H1 (cell line): Measurements from ENCODE around the gene RHOB. TPM values are rescaled to one million over a fixed set of nuclear protein-coding genes. Genes with fewer than 3 reads are reported as not detected.

ENCODE experiments used
- CTCF ChIA-PET: fragments of 300-600 bp; sonication (Branson Sonifier 250); formaldehyde crosslinking; loops from one replicate; lab custom pipeline; 2021; ENCODE audit not compliant: partially characterized antibody; lab: Charles Lee
- POLR2A ChIA-PET: fragments of 300-600 bp; sonication (Branson Sonifier 250); formaldehyde crosslinking; loops from one replicate; lab custom pipeline; 2021; ENCODE audit warnings: inconsistent platforms; ENCODE audit not compliant: partially characterized antibody; lab: Charles Lee
- DNase-seq, 2 experiments: peaks; one replicate each; pipeline versions ENCODE4 v3.0.0 to v3.0.0-alpha.2; 2010 to 2022; ENCODE audit warnings: low spot score in 2 of 2, low read depth in 1 of 2, mixed read lengths in 1 of 2
- FAIRE-seq: peaks from 2 replicates; lab custom pipeline; 2011; peaks lifted over from hg19 to GRCh38; lab: Jason Lieb, UNC
- H2AFZ ChIP-seq: 2 replicates; pipeline ENCODE4 v1.8.1; 2012; ENCODE audit warnings: low read length, inconsistent platforms
- H2AK5ac ChIP-seq: 2 replicates; pipeline ENCODE4 v1.6.1; 2013; ENCODE audit warnings: low read depth, low read length
- H2BK120ac ChIP-seq: replicated peaks from 2 replicates; pipeline ENCODE3; 2013; ENCODE audit warnings: low read depth, low read length, inconsistent platforms
- H2BK12ac ChIP-seq: 2 replicates; pipeline ENCODE4 v1.6.1; 2013; ENCODE audit warnings: low read depth, low read length
- H2BK15ac ChIP-seq: 2 replicates; pipeline ENCODE4 v1.6.1; 2013; ENCODE audit warnings: low read length
- H2BK20ac ChIP-seq: 2 replicates; pipeline ENCODE4 v1.6.1; 2013; ENCODE audit warnings: low read length
- H2BK5ac ChIP-seq: 2 replicates; pipeline ENCODE4 v1.6.1; 2013; ENCODE audit warnings: low read depth, low read length
- H3K14ac ChIP-seq: 2 replicates; pipeline ENCODE4 v1.6.1; 2013; ENCODE audit warnings: inconsistent platforms; ENCODE audit not compliant: insufficient read length
- H3K18ac ChIP-seq: 2 replicates; pipeline ENCODE4 v1.6.1; 2013; ENCODE audit warnings: low read length; ENCODE audit errors: extremely low read depth
- H3K23ac ChIP-seq: 2 replicates; pipeline ENCODE4 v1.6.1; 2013; ENCODE audit warnings: inconsistent platforms; ENCODE audit not compliant: insufficient read length
- H3K23me2 ChIP-seq: 2 replicates; pipeline ENCODE4 v1.6.1; 2013; ENCODE audit warnings: low read depth, low read length
- H3K27ac ChIP-seq: 2 replicates; pipeline ENCODE4 v1.6.1; 2011; ENCODE audit warnings: low read depth, low read length, inconsistent platforms
- H3K27me3 ChIP-seq, 4 experiments: replicated peaks in 1 of 4; 1 replicate in 1 of 4; 2 replicates in 3 of 4; pipeline versions ENCODE4 v1.6.1 to v1.8.1; 2011 to 2013; ENCODE audit warnings: low read length in 3 of 4, mild to moderate bottlenecking in 3 of 4, inconsistent platforms in 2 of 4, mixed read lengths in 2 of 4, moderate library complexity in 1 of 4; ENCODE audit not compliant: control insufficient read depth in 3 of 4, insufficient read depth in 3 of 4; ENCODE audit errors: extremely low read depth in 1 of 4
- H3K36me3 ChIP-seq, 4 experiments: 2 replicates each; pipeline versions ENCODE4 v1.6.1 to v1.8.1; 2011 to 2013; ENCODE audit warnings: mild to moderate bottlenecking in 4 of 4, low read length in 3 of 4, moderate library complexity in 2 of 4, control low read depth in 1 of 4, inconsistent platforms in 1 of 4; ENCODE audit not compliant: insufficient read depth in 4 of 4, control insufficient read depth in 2 of 4
- H3K4ac ChIP-seq: replicated peaks from 2 replicates; pipeline ENCODE3; 2013; ENCODE audit warnings: low read length, low read depth, mixed read lengths, inconsistent platforms; ENCODE audit not compliant: insufficient read length
- H3K4me1 ChIP-seq, 4 experiments: replicated peaks in 1 of 4; 1 replicate in 1 of 4; 2 replicates in 3 of 4; pipeline versions ENCODE4 v1.6.1 to v1.8.1; 2011 to 2013; ENCODE audit warnings: low read length in 3 of 4, inconsistent platforms in 2 of 4, mixed read lengths in 1 of 4; ENCODE audit not compliant: insufficient read depth in 4 of 4, control insufficient read depth in 3 of 4
- H3K4me2 ChIP-seq, 2 experiments: 2 replicates each; pipeline versions ENCODE4 v1.6.1 to v1.8.1; 2011 to 2013; ENCODE audit warnings: low read depth in 2 of 2, low read length in 2 of 2, control low read depth in 1 of 2, inconsistent platforms in 1 of 2, mild to moderate bottlenecking in 1 of 2; ENCODE audit not compliant: insufficient read depth in 1 of 2
- H3K4me3 ChIP-seq, 4 experiments: fragments of 200-600, 300-600 bp in 1 of 4; sonication (generic), shearing (Covaris generic), sonication (Bioruptor Twin) in 1 of 4; 2 replicates each; pipeline versions ENCODE4 v1.5.1 to v1.8.1; 2011 to 2016; ENCODE audit warnings: low read length in 4 of 4, low read depth in 3 of 4, control low read depth in 2 of 4, inconsistent platforms in 2 of 4, mild to moderate bottlenecking in 2 of 4, mixed read lengths in 1 of 4, moderate library complexity in 1 of 4; ENCODE audit not compliant: insufficient read depth in 2 of 4; ENCODE audit errors: extremely low read depth in 1 of 4
- H3K56ac ChIP-seq: replicated peaks from 2 replicates; pipeline ENCODE3; 2013; ENCODE audit warnings: low read depth, mild to moderate bottlenecking, mixed read lengths, low read length, inconsistent platforms; ENCODE audit not compliant: insufficient read length
- H3K79me1 ChIP-seq: 2 replicates; pipeline ENCODE4 v1.6.1; 2013; ENCODE audit warnings: low read depth, low read length, control low read depth
- H3K79me2 ChIP-seq, 2 experiments: 2 replicates each; pipeline versions ENCODE4 v1.6.1 to v1.8.1; 2012 to 2013; ENCODE audit warnings: low read length in 2 of 2, mild to moderate bottlenecking in 2 of 2, inconsistent platforms in 1 of 2; ENCODE audit not compliant: insufficient read depth in 2 of 2, control insufficient read depth in 1 of 2
- H3K9ac ChIP-seq, 4 experiments: replicated peaks in 1 of 4; 1 replicate in 1 of 4; 2 replicates in 3 of 4; pipeline versions ENCODE4 v1.6.1 to v1.8.1; 2011 to 2013; ENCODE audit warnings: low read depth in 3 of 4, low read length in 3 of 4, control low read depth in 2 of 4, mild to moderate bottlenecking in 2 of 4, moderate library complexity in 2 of 4, inconsistent platforms in 1 of 4; ENCODE audit errors: extremely low read depth in 1 of 4
- H3K9me3 ChIP-seq, 2 experiments: 2 replicates each; pipeline versions ENCODE4 v1.6.1 to v1.8.1; 2012 to 2013; ENCODE audit warnings: mild to moderate bottlenecking in 2 of 2, moderate library complexity in 2 of 2, control low read depth in 1 of 2, inconsistent platforms in 1 of 2, low read depth in 1 of 2, low read length in 1 of 2, mixed read lengths in 1 of 2; ENCODE audit not compliant: insufficient read depth in 2 of 2
- H4K20me1 ChIP-seq, 2 experiments: replicated peaks in 1 of 2; 2 replicates each; pipeline versions ENCODE3 to v1.8.1; 2011 to 2013; ENCODE audit warnings: inconsistent platforms in 2 of 2, low read length in 2 of 2, mild to moderate bottlenecking in 1 of 2; ENCODE audit not compliant: insufficient read depth in 2 of 2, control insufficient read depth in 1 of 2
- H4K5ac ChIP-seq: 2 replicates; pipeline ENCODE4 v1.6.1; 2013; ENCODE audit warnings: low read length, low read depth, mixed read lengths, inconsistent platforms; ENCODE audit not compliant: insufficient read length
- H4K8ac ChIP-seq: 2 replicates; pipeline ENCODE4 v1.8.0; 2013; ENCODE audit warnings: mild to moderate bottlenecking, moderate library complexity, low read length, inconsistent platforms; ENCODE audit not compliant: insufficient read depth; ENCODE audit errors: extremely low read depth
- H4K91ac ChIP-seq: replicated peaks from 2 replicates; pipeline ENCODE3; 2013; ENCODE audit warnings: low read length, mixed read lengths, inconsistent platforms; ENCODE audit not compliant: insufficient read length
- ASH2L ChIP-seq: fragments of 200-600, 300-600 bp; sonication (generic); IDR thresholded peaks from one replicate; pipeline ENCODE4 v1.7.1; 2017; ENCODE audit warnings: low read length
- CBX8 ChIP-seq: fragments of 300-800, 300-1000 bp; sonication (generic); IDR thresholded peaks from 2 replicates; pipeline ENCODE4 v1.7.1; 2016; ENCODE audit warnings: low read depth, low read length, borderline replicate concordance
- CHD2 ChIP-seq: IDR thresholded peaks from 2 replicates; pipeline ENCODE4 v1.6.1; 2012; ENCODE audit warnings: low read length, improper control_type of control experiment
- EP300 ChIP-seq, 2 experiments: IDR thresholded peaks; 1 replicate in 1 of 2; 2 replicates in 1 of 2; pipeline ENCODE4 v1.6.1; 2011 to 2012; ENCODE audit warnings: low read depth in 2 of 2, low read length in 2 of 2, mild to moderate bottlenecking in 2 of 2, borderline replicate concordance in 1 of 2, inconsistent platforms in 1 of 2, moderate library complexity in 1 of 2
- FOSL1 ChIP-seq: IDR thresholded peaks from 2 replicates; pipeline ENCODE4 v1.6.1; 2011; ENCODE audit warnings: mild to moderate bottlenecking, low read depth, low read length, moderate library complexity; ENCODE audit not compliant: insufficient read depth
- GABPA ChIP-seq: IDR thresholded peaks from 2 replicates; pipeline ENCODE4 v1.6.1; 2011; ENCODE audit warnings: mild to moderate bottlenecking, low read length, moderate library complexity, borderline replicate concordance; ENCODE audit not compliant: insufficient read depth
- HDAC2 ChIP-seq, 2 experiments: fragments of 300-600 bp in 1 of 2; sonication (generic) in 1 of 2; IDR thresholded peaks; 2 replicates each; pipeline ENCODE4 v1.6.1; 2011 to 2012; ENCODE audit warnings: low read depth in 2 of 2, low read length in 2 of 2, mild to moderate bottlenecking in 2 of 2, moderate library complexity in 2 of 2, borderline replicate concordance in 1 of 2, inconsistent platforms in 1 of 2
- KDM5A ChIP-seq: fragments of 200-600 bp; IDR thresholded peaks from 2 replicates; pipeline ENCODE4 v1.7.1; 2012; ENCODE audit warnings: mild to moderate bottlenecking, low read length, inconsistent platforms, mixed read lengths
- MAFK ChIP-seq: IDR thresholded peaks from 2 replicates; pipeline ENCODE4 v1.6.1; 2012; ENCODE audit warnings: low read depth, mild to moderate bottlenecking, improper control_type of control experiment, low read length
- NANOG ChIP-seq: IDR thresholded peaks from 2 replicates; pipeline ENCODE4 v1.6.1; 2011; ENCODE audit warnings: low read length, low read depth, mild to moderate bottlenecking, inconsistent platforms; ENCODE audit not compliant: insufficient read depth, poor library complexity, severe bottlenecking
- RAD21 ChIP-seq, 2 experiments: IDR thresholded peaks in 1 of 2; conservative IDR thresholded peaks in 1 of 2; 2 replicates each; pipeline ENCODE4 v1.6.1; 2011; ENCODE audit warnings: low read depth in 2 of 2, low read length in 2 of 2, improper control_type of control experiment in 1 of 2, inconsistent platforms in 1 of 2, mild to moderate bottlenecking in 1 of 2, moderate library complexity in 1 of 2
- WGBS, 2 experiments: shearing (Covaris generic) in 1 of 2; methylation state at CpG; one replicate each; pipeline versions ENCODE4 v1.1.6 to v1.1.7; 2013 to 2015; ENCODE audit warnings: low lambda C conversion rate in 2 of 2, mixed read lengths in 2 of 2, inconsistent platforms in 1 of 2, low coverage in 1 of 2, missing lambda C conversion rate in 1 of 2; ENCODE audit not compliant: insufficient replicate concordance in 2 of 2, insufficient coverage in 1 of 2, insufficient read length in 1 of 2; ENCODE audit errors: extremely low coverage in 1 of 2, missing lambda C conversion rate in 1 of 2; 5-methylcytosine and 5-hydroxymethylcytosine counted together
- polyA plus RNA-seq, 7 experiments: library from polyadenylated mRNA; depleted of rRNA in 3 of 7; stranded (reverse) in 5 of 7; unstranded in 2 of 7; fragments of >200 nt in 5 of 7; fragments of 200-250 nt in 2 of 7; gene quantifications; 1 replicate in 5 of 7; 2 replicates in 1 of 7; 4 replicates in 1 of 7; pipeline versions ENCODE4 v1.2.1 to v1.2.3, GENCODE V29; 2011 to 2013; ENCODE audit warnings: missing spikeins in 2 of 7, mixed read lengths in 2 of 7
- total RNA-seq: library from RNA; stranded (reverse); fragmentation: NEBNext Ultra II Directional; extraction: Animal tissue kit (Norgen Biotek cat#: 25700); gene quantifications from 2 replicates; pipeline ENCODE4 v1.2.1, GENCODE V29; 2021
- TF ChIP-seq, protein P1 (sequence below): IDR thresholded peaks from 2 replicates; pipeline ENCODE4 v1.6.1; 2011; ENCODE audit warnings: low read depth, mild to moderate bottlenecking, low read length; ENCODE audit not compliant: insufficient read depth

Gene RHOB
- total and polyA plus RNA-seq, 2 of the 8 experiments (the other 6 are each of a cell fraction or from before 2014, with no cell fraction given), result 9.3 to 9.5 TPM

DNA sequence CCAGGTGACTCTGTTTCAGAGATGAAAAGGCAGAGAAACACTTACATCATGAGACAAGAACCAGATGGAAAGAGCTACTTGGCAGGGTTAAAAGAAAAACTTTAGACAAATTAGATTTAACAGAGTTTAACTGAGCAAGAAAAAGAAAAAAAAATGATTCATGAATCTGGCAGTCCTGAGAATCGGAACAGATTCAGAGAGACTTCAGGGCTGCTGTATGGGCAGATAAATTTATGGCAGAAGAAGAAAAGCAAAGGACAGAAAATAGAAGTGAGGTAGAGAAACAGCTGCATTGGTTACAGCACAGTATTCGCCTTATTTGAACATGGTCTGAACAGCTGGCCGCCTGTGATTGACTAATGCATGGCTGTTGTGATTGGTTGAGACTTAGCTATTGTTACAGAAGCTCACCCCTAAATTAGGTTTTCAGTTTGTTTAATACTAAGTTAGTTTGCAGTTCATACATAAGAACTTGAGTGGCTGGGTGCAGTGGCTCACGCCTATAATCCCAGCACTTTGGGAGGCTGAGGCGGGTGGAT lies 43.0 kb upstream of the RHOB start:
- Histone ChIP-seq H3K79me1 (no peaks in the 10 kb centered on the region), H3K4ac (no peak overlapping the region), H2BK5ac (no peak overlapping the region), H3K9ac (no peak overlapping the region), H3K14ac (no peak overlapping the region), H3K4me1 (no peaks in the 10 kb centered on the region), H2BK12ac (no peak overlapping the region), H4K91ac (no peak overlapping the region), H3K23ac (no peak overlapping the region), H3K23me2 (no peaks in the 10 kb centered on the region), H3K36me3 (no peaks in the 10 kb centered on the region), H2BK120ac (no peak overlapping the region), H3K27me3 (no peaks in the 10 kb centered on the region), H3K4me2 (no peak overlapping the region), H2BK20ac (no peak overlapping the region), H2AK5ac (no peak overlapping the region), H2AFZ (no peak overlapping the region), H3K56ac (no peak overlapping the region), H2BK15ac (no peak overlapping the region), H3K27ac (no peak overlapping the region), H4K8ac (no peak overlapping the region), H3K18ac (no peak overlapping the region), H3K4me3 (no peak overlapping the region), H3K79me2 (no peaks in the 10 kb centered on the region), H4K20me1 (no peaks in the 10 kb centered on the region), H4K5ac (no peak overlapping the region), H3K9me3 (no peaks in the 10 kb centered on the region)
- 90% methylated on average over 5 of the region's 5 CpGs; no CpG with 5 or more reads in 1 of the 2 experiments for WGBS, 2 experiments
- no peak for TF ChIP-seq CHD2
- no peak for TF ChIP-seq ASH2L
- no peak for TF ChIP-seq HDAC2 (IDR thresholded peaks at IDR 0.05; ENCODE audit: borderline replicate concordance in 1 of 2, low read depth in 2 of 2, low read length in 2 of 2)
- TF ChIP-seq, protein P1, sequence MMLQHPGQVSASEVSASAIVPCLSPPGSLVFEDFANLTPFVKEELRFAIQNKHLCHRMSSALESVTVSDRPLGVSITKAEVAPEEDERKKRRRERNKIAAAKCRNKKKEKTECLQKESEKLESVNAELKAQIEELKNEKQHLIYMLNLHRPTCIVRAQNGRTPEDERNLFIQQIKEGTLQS, result no peak
- TF ChIP-seq MAFK, result no peak
- no peak for TF ChIP-seq CBX8
- no peak for TF ChIP-seq FOSL1
- TF ChIP-seq NANOG, result no peak
- no peak for TF ChIP-seq EP300 (IDR thresholded peaks at IDR 0.05; ENCODE audit: borderline replicate concordance in 1 of 2, low read depth in 2 of 2, low read length in 2 of 2)
- no peak for TF ChIP-seq GABPA
- no peak for TF ChIP-seq KDM5A
- no peak for TF ChIP-seq RAD21 (IDR thresholded peaks at IDR 0.05 in 1 of 2, conservative IDR thresholded peaks at IDR 0.05 in 1 of 2; ENCODE audit: low read depth in 2 of 2, low read length in 2 of 2)
- DNase-seq, result no peak
- ChIA-PET CTCF (interaction anchor here (0.8 to 15.6 kb wide), 11 partner anchors 8 to 246 kb away, joined by 3 to 404 read pairs (median 5); no protein-coding TSS in a partner anchor), POLR2A (interaction anchor here (1.2 to 1.8 kb wide), 2 partner anchors 23 to 43 kb away, joined by 3 to 5 read pairs; partner anchors contain the start of gene RHOB)
- FAIRE-seq, result no peak
